Left ventricle myocardium superior (tissue), 1 donor: ENCODE measurements around the gene UNC5CL. TPM values are rescaled to one million over a fixed set of nuclear protein-coding genes. Genes with fewer than 3 reads are reported as not detected.

Experiments
- ATAC-seq: fragments of 200-7000 bp; cut with Tn5 transposase; one replicate; pipeline ENCODE4 v1.9.1; 2020; ENCODE audit warnings: mild to moderate bottlenecking, moderate library complexity
- DNase-seq: peaks from one replicate; pipeline ENCODE4 v3.0.0-alpha.2; 2020
- intact Hi-C: fragments of 100-400 bp; cut with micrococcal nuclease; formaldehyde crosslinking; loops from one replicate; pipeline ENCODE4 v1.11.0; 2022
- total RNA-seq: library from RNA; stranded (reverse); fragmentation: NEBNext Ultra II Directional; extraction: Animal tissue kit (Norgen Biotek cat#: 25700); gene quantifications from one replicate; pipeline ENCODE4 v1.2.1, GENCODE V29; 2021
- donor health status: DM: no; HTN: yes; CAD: no; lungs with severe emphysema.

UNC5CL gene
- total RNA-seq, 1 donor from 2014 or later = 0.20 TPM

GRCh38 chr6:41065550-41066026 is 26.6 kb upstream of the UNC5CL start:
- no peak for ATAC-seq
- intact Hi-C loops = no loop called here
- no peak for DNase-seq

- DNase-seq (no peak), ATAC-seq (no peak)
- intact Hi-C loops = no loop called here
Measured at GRCh38 chr6:41064841-41065240, 25.8 kb upstream of the UNC5CL start.

GRCh38 chr6:41063884-41064285 is 24.9 kb upstream of the UNC5CL start:
- intact Hi-C loops = no loop called here
- ATAC-seq (peak; percentile 58), DNase-seq (no peak)

- no peak for DNase-seq
- intact Hi-C loops = no loop called here
- ATAC-seq = no peak
Measured at GRCh38 chr6:41062056-41062455, 23.0 kb upstream of the UNC5CL start.

- intact Hi-C loops = no loop called here
- peak; percentile 32 for ATAC-seq
Measured at GRCh38 chr6:41061196-41061726, 22.2 kb upstream of the UNC5CL start.

GRCh38 chr6:41059556-41059955 is 20.5 kb upstream of the UNC5CL start:
- ATAC-seq (no peak), DNase-seq (no peak)
- intact Hi-C loops = no loop called here

More at GRCh38 chr6:41061196-41061726, 22.2 kb upstream of the UNC5CL start:
- DNase-seq = peak; percentile 37

- intact Hi-C loops = no loop called here
- ATAC-seq (no peak), DNase-seq (no peak)
Measured at GRCh38 chr6:41058783-41059181, 19.8 kb upstream of the UNC5CL start.

GRCh38 chr6:41056768-41057490 is 17.9 kb upstream of the UNC5CL start:
- no peak for ATAC-seq
- no peak for DNase-seq

GRCh38 chr6:41055149-41055548 is 16.1 kb upstream of the UNC5CL start:
- DNase-seq = peak; percentile 53
- intact Hi-C loops = no loop called here
- ATAC-seq = peak; percentile 67

More at GRCh38 chr6:41056768-41057490, 17.9 kb upstream of the UNC5CL start:
- intact Hi-C loops = no loop called here

- intact Hi-C loops = no loop called here
- ATAC-seq (no peak), DNase-seq (no peak)
Measured at GRCh38 chr6:41054511-41054910, 15.5 kb upstream of the UNC5CL start.

- intact Hi-C loops = no loop called here
- ATAC-seq (peak; percentile 89), DNase-seq (peak; percentile 89)
Measured at GRCh38 chr6:41053041-41053440, 14.0 kb upstream of the UNC5CL start, which contains the start of gene APOBEC2. Gene APOBEC2 (plus strand): TSS chr6:41053202. CDS start chr6:41053348, 146 bp downstream.

GRCh38 chr6:41051873-41052272 is 12.9 kb upstream of the UNC5CL start:
- no peak for DNase-seq
- ATAC-seq = no peak
- intact Hi-C loops = no loop called here

GRCh38 chr6:41050536-41050935 is 11.5 kb upstream of the UNC5CL start:
- no peak for DNase-seq
- no peak for ATAC-seq
- intact Hi-C loops = no loop called here

GRCh38 chr6:41049955-41050354 is 10.9 kb upstream of the UNC5CL start:
- no peak for ATAC-seq
- intact Hi-C loops = no loop called here
- no peak for DNase-seq

GRCh38 chr6:41049521-41049920 is 10.5 kb upstream of the UNC5CL start:
- peak; percentile 11 for ATAC-seq
- intact Hi-C loops = no loop called here

GRCh38 chr6:41047745-41048732 is 9.0 kb upstream of the UNC5CL start:
- DNase-seq (no peak), ATAC-seq (no peak)
- intact Hi-C loops = no loop called here

More at GRCh38 chr6:41049521-41049920, 10.5 kb upstream of the UNC5CL start:
- DNase-seq = no peak

- DNase-seq (no peak), ATAC-seq (no peak)
- intact Hi-C loops = no loop called here
Measured at GRCh38 chr6:41047306-41047705, 8.3 kb upstream of the UNC5CL start.

- DNase-seq (no peak), ATAC-seq (no peak)
- intact Hi-C loops = no loop called here
Measured at GRCh38 chr6:41046084-41046483, 7.1 kb upstream of the UNC5CL start.

- intact Hi-C loops = no loop called here
- DNase-seq = no peak
- no peak for ATAC-seq
Measured at GRCh38 chr6:41045664-41046063, 6.6 kb upstream of the UNC5CL start.

GRCh38 chr6:41043151-41043550 is 4.1 kb upstream of the UNC5CL start:
- intact Hi-C loops = no loop called here
- no peak for ATAC-seq
- DNase-seq = no peak
